ENCODE results near the gene KDR. TPM values are rescaled to one million over a fixed set of nuclear protein-coding genes. Genes with fewer than 3 reads are reported as not detected.

Gene KDR
- total RNA-seq, 4 donors from 2014 or later: 7.4 to 14.8 (median 10.6) TPM

DNA sequence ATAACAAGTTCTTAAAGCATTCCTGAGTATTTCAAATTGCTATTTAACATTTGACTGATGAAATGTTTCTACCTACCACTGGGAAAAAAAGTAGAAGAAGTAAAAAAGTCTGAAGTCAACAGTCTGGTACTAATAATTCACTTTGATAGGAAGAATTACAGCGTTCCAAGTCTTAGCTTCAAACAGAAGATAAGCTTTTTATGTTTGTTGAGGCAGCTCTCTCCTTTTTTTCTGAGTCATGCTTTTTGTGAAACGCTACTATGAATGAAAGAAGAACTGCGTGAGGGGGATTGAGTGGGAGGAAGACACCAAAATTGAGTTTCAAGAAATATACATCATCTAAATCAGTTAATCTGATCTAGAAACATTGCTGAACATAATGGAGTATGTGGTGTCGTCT is 13.0 kb upstream of the KDR start:
- no peak for TF ChIP-seq POLR2A (IDR thresholded peaks at IDR 0.05)
- TF ChIP-seq CTCF (IDR thresholded peaks at IDR 0.05 in 4 of 5, conservative IDR thresholded peaks at IDR 0.05 in 1 of 5): no peak
- in situ Hi-C loops (cut with MboI; ENCODE audit: low sequenced_read_pairs in 4 of 4) (no loop called here), intact Hi-C loops (cut with DNase I; ENCODE audit: low total_unique reads) (no loop called here)
- no peak for DNase-seq
- no peak for ATAC-seq
- Histone ChIP-seq H3K27ac (no peak overlapping the region), H3K27me3 (no peaks in the 10 kb centered on the region), H3K4me3 (no peak overlapping the region), H3K9me3 (no peaks in the 10 kb centered on the region), H3K36me3 (no peaks in the 10 kb centered on the region), H3K4me1 (no peaks in the 10 kb centered on the region)

- in situ Hi-C loops (cut with MboI; ENCODE audit: low sequenced_read_pairs in 4 of 4): no loop called here
- intact Hi-C loops (cut with DNase I; ENCODE audit: low total_unique reads): no loop called here
- TF ChIP-seq POLR2A (IDR thresholded peaks at IDR 0.05) (no peak), CTCF (IDR thresholded peaks at IDR 0.05 in 4 of 5, conservative IDR thresholded peaks at IDR 0.05 in 1 of 5) (no peak)
- ATAC-seq (no peak), DNase-seq (no peak)
- Histone ChIP-seq H3K4me1 (no peaks in the 10 kb centered on the region), H3K4me3 (no peak overlapping the region), H3K27me3 (no peaks in the 10 kb centered on the region), H3K9me3 (no peaks in the 10 kb centered on the region), H3K27ac (no peak overlapping the region), H3K36me3 (no peaks in the 10 kb centered on the region)
Observed at GRCh38 chr4:55136634-55137033, 11.2 kb upstream of the KDR start.

- no peak for TF ChIP-seq CTCF (IDR thresholded peaks at IDR 0.05 in 4 of 5, conservative IDR thresholded peaks at IDR 0.05 in 1 of 5)
- no peak for TF ChIP-seq POLR2A (IDR thresholded peaks at IDR 0.05)
- intact Hi-C loops (cut with DNase I; ENCODE audit: low total_unique reads): no loop called here
- Histone ChIP-seq H3K36me3 (no peaks in the 10 kb centered on the region), H3K27ac (no peak overlapping the region), H3K9me3 (no peaks in the 10 kb centered on the region), H3K4me3 (no peak overlapping the region), H3K27me3 (no peaks in the 10 kb centered on the region), H3K4me1 (no peaks in the 10 kb centered on the region)
- ATAC-seq (no peak), DNase-seq (no peak)
- in situ Hi-C loops (cut with MboI; ENCODE audit: low sequenced_read_pairs in 4 of 4): no loop called here
Observed at GRCh38 chr4:55133951-55134350, 8.6 kb upstream of the KDR start.

DNA sequence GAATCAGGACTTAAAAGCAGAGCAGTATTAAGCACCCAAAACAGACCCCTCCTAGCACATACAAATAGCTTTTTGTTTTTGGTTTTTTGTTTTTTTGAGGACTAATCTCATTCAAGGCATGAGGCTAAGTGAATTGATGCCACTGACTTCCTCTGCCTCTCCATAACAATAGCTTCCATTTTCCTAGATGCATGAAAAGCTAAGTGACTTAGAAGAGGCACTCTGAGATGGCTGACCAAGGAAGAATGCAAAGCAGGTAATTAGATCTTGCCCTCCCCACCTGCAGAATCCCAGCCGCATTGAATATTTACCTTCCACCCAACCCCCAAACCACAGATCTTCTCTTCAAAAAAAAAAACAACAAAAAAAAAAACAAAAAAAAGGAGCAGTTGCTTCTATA is 7.4 kb upstream of the KDR start:
- H3K9me3 ChIP-seq: no peaks in the 10 kb centered on the region
- H3K4me3 ChIP-seq: no peak overlapping the region
- TF ChIP-seq POLR2A (IDR thresholded peaks at IDR 0.05) (no peak), CTCF (IDR thresholded peaks at IDR 0.05 in 4 of 5, conservative IDR thresholded peaks at IDR 0.05 in 1 of 5) (no peak)
- H3K27ac ChIP-seq: no peak overlapping the region
- ATAC-seq (no peak), DNase-seq (no peak)
- no peaks in the 10 kb centered on the region for H3K36me3 ChIP-seq
- intact Hi-C loops (cut with DNase I; ENCODE audit: low total_unique reads) (no loop called here), in situ Hi-C loops (cut with MboI; ENCODE audit: low sequenced_read_pairs in 4 of 4) (no loop called here)
- H3K4me1 ChIP-seq: no peaks in the 10 kb centered on the region
- H3K27me3 ChIP-seq: no peaks in the 10 kb centered on the region

DNA sequence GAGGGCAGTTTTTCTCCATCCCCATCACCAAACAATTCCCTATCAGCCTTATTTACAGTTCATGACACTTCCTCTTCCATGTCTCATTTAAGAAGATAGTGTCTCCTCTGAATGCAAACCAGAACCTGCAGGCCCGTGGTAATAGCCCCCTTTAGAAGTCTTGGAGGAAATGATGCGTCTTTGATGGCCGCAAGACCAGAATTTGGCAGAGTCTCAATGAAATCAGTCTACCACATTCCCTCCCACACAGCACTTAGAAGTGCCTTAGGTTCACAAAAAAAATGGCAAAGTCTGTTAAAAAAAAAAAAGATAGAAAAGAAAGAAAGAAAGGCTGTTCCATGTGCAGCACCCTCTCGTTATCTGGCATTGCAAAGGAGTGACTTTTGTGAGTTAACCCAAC is 2.1 kb upstream of the KDR start:
- DNase-seq (no peak), ATAC-seq (no peak)
- TF ChIP-seq CTCF (IDR thresholded peaks at IDR 0.05 in 4 of 5, conservative IDR thresholded peaks at IDR 0.05 in 1 of 5) (no peak), POLR2A (IDR thresholded peaks at IDR 0.05) (no peak)
- no peak overlapping the region for H3K4me3 ChIP-seq
- intact Hi-C loops (cut with DNase I; ENCODE audit: low total_unique reads) (no loop called here), in situ Hi-C loops (cut with MboI; ENCODE audit: low sequenced_read_pairs in 4 of 4) (no loop called here)
- H3K27ac ChIP-seq: no peak overlapping the region
- no peaks in the 10 kb centered on the region for H3K9me3 ChIP-seq
- H3K4me1 ChIP-seq: no peaks in the 10 kb centered on the region
- no peaks in the 10 kb centered on the region for H3K36me3 ChIP-seq
- H3K27me3 ChIP-seq: peaks cover 0 to 10% (median 4%) of the 10 kb centered on the region in 3 donors

Measured in gastrocnemius medialis (tissue), 4 donors.